ENCODE measurements around the gene SETD2.

Gene SETD2

DNA sequence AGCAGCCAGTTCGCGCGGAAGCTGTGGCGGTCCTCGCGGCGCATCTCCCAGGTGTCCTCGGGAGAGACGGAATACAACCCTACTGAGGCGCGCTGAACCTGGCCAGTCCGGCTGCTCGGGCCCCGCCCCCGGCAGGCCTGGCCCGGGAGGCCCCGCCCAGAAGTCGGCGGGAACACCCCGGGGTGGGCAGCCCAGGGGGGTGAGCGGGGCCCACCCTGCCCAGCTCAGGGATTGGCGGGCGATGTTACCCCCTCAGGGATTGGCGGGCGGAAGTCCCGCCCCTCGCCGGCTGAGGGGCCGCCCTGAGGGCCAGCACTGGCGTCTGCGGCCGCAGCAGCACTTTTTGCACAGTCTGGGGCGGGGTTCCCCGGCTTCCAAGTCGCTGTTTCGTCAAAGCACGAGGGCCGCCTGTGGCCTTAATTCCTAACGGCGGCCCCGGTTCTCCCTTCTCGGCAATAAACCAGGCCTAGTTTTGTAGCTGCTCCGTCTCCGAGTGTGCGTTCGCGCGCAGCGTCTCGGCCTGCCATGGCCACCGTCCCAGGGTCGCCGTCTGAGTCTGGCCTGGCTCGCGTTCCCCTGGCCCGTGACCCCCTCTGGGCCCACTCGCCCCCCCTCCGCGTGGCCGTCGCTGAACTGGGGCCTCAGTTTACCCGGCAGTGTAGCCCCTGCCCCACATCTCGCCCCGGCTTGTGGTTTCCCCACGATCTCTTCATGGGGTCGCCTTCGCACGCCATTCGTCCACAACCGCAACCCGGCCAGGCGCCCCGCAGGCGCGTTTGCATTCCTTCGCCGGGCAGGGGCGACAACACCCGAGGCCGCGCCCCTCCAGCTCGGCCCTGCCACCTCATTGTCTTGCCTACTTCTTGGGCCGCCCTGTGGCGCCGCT is 154.4 kb downstream of the SETD2 start:
- Mint-ChIP-seq H3K9me3 (no peaks in the 10 kb centered on the region), H3K4me3 (no peak overlapping the region)

DNA sequence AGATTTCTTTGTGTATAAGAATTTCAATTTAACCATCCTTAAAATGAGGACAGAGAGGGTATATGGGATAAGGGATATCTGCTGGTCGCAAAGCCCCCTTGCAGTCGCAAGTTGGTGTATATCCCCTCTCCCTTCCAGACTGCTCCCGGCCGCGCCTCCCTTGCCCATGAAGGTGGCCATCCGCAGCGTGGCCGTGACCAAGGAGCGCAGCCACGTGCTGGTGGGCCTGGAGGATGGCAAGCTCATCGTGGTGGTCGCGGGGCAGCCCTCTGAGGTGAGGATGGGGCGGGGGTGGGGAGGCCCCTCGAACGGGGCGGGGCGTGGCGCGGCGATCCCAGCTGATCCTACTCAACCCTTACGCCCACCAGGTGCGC is 155.1 kb downstream of the SETD2 start:
- Mint-ChIP-seq H3K27me3 (ENCODE audit: low read depth) (no peaks in the 10 kb centered on the region), H3K36me3 (ENCODE audit: low read depth) (peaks cover 35% of the 10 kb centered on the region), H3K9me3 (no peaks in the 10 kb centered on the region), H3K4me1 (ENCODE audit: low read depth) (peaks cover 10% of the 10 kb centered on the region), H3K4me3 (no peak overlapping the region), H3K27ac (no peak overlapping the region)

More for the DNA sequence above, 154.4 kb downstream of the SETD2 start:
- peaks cover 10% of the 10 kb centered on the region for H3K4me1 Mint-ChIP-seq (ENCODE audit: low read depth)
- peaks cover 37% of the 10 kb centered on the region for H3K36me3 Mint-ChIP-seq (ENCODE audit: low read depth)
- no peaks in the 10 kb centered on the region for H3K27me3 Mint-ChIP-seq (ENCODE audit: low read depth)
- peak overlapping the region; percentile 31 for H3K27ac Mint-ChIP-seq

DNA sequence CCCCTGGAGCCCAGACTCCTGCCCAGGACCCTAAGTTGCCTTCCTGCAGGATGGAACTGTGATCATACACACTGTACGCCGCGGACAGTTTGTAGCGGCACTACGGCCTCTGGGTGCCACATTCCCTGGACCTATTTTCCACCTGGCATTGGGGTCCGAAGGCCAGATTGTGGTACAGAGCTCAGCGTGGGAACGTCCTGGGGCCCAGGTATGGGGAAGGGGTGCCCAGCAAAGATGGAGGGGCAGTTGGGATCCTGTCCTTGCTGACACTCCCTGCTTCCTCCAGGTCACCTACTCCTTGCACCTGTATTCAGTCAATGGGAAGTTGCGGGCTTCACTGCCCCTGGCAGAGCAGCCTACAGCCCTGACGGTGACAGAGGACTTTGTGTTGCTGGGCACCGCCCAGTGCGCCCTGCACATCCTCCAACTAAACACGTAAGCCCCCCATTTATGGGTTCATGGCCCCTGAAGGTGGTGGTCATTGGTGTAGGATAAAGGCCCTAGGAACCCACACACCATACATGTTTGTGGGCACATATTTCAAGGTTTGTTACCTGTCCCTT is 155.6 kb downstream of the SETD2 start:
- H3K27ac Mint-ChIP-seq = no peak overlapping the region
- peaks cover 36% of the 10 kb centered on the region for H3K36me3 Mint-ChIP-seq (ENCODE audit: low read depth)
- H3K4me3 Mint-ChIP-seq = no peak overlapping the region
- H3K9me3 Mint-ChIP-seq = no peaks in the 10 kb centered on the region
- H3K27me3 Mint-ChIP-seq (ENCODE audit: low read depth) = no peaks in the 10 kb centered on the region
- peaks cover 10% of the 10 kb centered on the region for H3K4me1 Mint-ChIP-seq (ENCODE audit: low read depth)

DNA sequence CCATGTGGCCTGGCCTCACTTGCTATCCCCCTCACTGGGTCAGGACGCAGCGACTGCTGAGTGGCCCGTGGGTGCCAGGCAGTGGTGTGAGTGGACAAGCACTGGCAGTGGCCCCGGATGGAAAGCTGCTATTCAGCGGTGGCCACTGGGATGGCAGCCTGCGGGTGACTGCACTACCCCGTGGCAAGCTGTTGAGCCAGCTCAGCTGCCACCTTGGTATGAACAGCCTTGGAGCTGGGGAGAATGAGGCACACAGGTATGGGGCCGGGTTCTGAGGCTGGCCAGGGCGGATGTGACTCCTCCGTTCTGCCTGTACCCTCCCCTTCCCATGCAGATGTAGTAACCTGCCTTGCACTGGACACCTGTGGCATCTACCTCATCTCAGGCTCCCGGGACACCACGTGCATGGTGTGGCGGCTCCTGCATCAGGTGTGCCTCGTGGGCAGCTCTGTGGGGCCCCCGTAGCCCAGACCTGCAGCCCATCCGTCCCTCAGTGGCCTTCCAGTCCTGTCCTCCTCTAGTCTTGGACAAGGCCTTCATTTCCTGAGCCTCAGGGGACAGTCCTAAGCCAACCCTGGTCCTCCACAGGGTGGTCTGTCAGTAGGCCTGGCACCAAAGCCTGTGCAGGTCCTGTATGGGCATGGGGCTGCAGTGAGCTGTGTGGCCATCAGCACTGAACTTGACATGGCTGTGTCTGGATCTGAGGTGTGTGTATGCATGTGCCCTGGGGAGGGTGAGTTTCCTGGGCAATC is 156.3 kb downstream of the SETD2 start:
- H3K27me3 Mint-ChIP-seq (ENCODE audit: low read depth) = no peaks in the 10 kb centered on the region
- no peaks in the 10 kb centered on the region for H3K9me3 Mint-ChIP-seq
- peaks cover 10% of the 10 kb centered on the region for H3K4me1 Mint-ChIP-seq (ENCODE audit: low read depth)
- H3K27ac Mint-ChIP-seq = no peak overlapping the region
- H3K4me3 Mint-ChIP-seq = no peak overlapping the region
- peaks cover 40% of the 10 kb centered on the region for H3K36me3 Mint-ChIP-seq (ENCODE audit: low read depth)

DNA sequence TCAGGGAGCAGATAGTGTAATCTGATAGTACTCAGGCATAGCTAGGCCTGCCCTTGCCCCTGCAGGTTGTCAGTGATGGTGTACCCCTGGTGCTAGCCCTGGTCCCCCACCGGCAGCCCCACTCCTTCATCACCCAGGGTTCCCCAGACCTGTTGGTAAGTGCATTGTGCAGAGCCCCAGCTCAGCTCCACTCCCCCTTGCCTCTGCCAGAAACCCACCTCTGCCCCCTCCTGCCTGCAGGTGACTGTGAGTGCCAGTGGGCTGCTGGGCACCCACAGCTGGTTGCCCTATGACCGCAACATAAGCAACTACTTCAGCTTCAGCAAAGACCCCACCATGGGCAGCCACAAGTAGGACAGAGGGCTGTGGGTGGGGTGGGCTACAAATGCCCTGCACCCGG is 156.9 kb downstream of the SETD2 start:
- H3K9me3 Mint-ChIP-seq = no peaks in the 10 kb centered on the region
- no peaks in the 10 kb centered on the region for H3K27me3 Mint-ChIP-seq (ENCODE audit: low read depth)
- no peak overlapping the region for H3K4me3 Mint-ChIP-seq
- peaks cover 11% of the 10 kb centered on the region for H3K4me1 Mint-ChIP-seq (ENCODE audit: low read depth)
- peaks cover 45% of the 10 kb centered on the region for H3K36me3 Mint-ChIP-seq (ENCODE audit: low read depth)
- H3K27ac Mint-ChIP-seq = no peak overlapping the region

DNA sequence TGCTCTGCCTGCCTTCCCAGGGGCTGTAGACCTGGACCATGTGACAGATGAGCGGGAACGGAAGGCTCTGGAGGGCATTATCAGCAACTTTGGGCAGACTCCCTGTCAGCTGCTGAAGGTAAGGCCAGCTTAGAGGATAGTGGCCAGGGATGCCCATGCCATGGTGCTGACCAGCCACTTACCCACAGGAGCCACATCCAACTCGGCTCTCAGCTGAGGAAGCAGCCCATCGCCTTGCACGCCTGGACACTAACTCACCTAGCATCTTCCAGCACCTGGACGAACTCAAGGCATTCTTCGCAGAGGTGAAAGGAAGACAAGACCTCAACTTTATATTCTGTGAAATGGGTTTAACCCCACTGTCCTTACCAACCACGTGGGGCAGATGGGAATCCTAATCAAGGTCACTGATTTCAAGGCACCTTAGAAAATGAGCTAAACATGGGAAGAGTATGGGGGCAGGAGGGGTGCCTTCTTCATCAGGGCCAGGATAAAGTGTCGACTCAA is 157.7 kb downstream of the SETD2 start:
- no peak overlapping the region for H3K27ac Mint-ChIP-seq
- H3K27me3 Mint-ChIP-seq (ENCODE audit: low read depth) = no peaks in the 10 kb centered on the region
- no peaks in the 10 kb centered on the region for H3K9me3 Mint-ChIP-seq
- H3K36me3 Mint-ChIP-seq (ENCODE audit: low read depth) = peaks cover 41% of the 10 kb centered on the region
- H3K4me3 Mint-ChIP-seq = no peak overlapping the region
- H3K4me1 Mint-ChIP-seq (ENCODE audit: low read depth) = peaks cover 5% of the 10 kb centered on the region

DNA sequence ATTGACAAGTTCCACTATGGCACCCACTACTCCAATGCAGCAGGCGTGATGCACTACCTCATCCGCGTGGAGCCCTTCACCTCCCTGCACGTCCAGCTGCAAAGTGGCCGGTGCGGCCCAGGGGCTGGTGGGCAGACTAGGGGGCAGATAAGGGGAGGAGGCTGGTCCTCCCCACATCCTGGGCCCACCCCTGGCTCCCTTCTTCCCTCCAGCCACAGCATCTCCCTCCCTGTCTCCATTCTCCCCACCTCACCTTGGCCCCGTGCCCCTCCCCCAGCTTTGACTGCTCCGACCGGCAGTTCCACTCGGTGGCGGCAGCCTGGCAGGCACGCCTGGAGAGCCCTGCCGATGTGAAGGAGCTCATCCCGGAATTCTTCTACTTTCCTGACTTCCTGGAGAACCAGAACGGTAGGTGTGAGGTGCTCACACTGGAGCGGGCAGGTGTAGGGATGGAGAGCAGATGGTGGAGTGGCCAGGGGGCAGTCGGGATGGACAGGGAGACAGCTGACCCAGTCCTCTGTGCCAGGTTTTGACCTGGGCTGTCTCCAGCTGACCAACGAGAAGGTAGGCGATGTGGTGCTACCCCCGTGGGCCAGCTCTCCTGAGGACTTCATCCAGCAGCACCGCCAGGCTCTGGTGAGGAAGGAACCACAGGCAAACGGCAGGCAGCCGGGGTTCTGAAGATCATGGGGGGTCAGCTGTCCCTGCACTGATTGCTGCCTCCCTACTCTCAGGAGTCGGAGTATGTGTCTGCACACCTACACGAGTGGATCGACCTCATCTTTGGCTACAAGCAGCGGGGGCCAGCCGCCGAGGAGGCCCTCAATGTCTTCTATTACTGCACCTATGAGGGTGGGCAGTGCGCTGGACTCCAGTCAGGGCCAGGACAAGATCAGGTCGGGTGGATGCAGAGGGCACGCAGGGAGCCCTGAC is 158.4 kb downstream of the SETD2 start:
- Mint-ChIP-seq H3K9me3 (no peaks in the 10 kb centered on the region), H3K4me3 (no peak overlapping the region), H3K27me3 (ENCODE audit: low read depth) (no peaks in the 10 kb centered on the region), H3K36me3 (ENCODE audit: low read depth) (peaks cover 42% of the 10 kb centered on the region), H3K27ac (no peak overlapping the region), H3K4me1 (ENCODE audit: low read depth) (peaks cover 7% of the 10 kb centered on the region)

DNA sequence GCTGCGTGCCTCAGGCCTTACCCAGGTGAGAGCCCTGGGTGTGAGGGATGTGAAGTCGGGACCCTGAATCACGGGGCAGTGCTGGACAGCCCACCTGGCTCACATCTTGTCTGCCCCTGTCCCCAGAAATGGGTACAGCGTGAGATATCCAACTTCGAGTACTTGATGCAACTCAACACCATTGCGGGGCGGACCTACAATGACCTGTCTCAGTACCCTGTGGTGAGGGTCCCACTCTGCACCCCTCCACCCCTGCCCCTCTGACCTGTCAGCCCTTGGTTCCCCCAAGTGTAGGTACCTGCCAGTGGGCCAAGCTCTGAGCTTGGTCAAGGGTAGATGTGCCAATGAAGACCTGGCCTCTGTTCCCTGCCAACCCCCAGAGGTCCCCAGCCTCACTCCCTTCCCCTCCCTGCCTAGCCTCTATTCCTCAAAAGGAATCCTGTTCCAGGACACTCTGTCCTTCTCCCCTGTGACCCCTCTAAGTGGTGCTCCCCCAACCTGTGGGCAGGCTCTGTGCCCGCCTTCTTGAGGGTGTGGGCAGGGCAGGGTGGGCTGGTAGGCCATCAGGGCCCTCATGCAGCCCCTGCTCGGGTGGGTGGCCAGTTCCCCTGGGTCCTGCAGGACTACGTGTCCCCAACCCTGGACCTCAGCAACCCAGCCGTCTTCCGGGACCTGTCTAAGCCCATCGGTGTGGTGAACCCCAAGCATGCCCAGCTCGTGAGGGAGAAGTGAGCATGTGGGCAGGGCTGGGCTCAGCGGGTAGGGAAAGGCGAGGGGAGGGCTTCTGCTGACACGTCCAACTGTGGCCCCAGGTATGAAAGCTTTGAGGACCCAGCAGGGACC is 159.3 kb downstream of the SETD2 start:
- no peaks in the 10 kb centered on the region for H3K9me3 Mint-ChIP-seq
- H3K4me3 Mint-ChIP-seq = no peak overlapping the region
- peaks cover 44% of the 10 kb centered on the region for H3K36me3 Mint-ChIP-seq (ENCODE audit: low read depth)
- no peaks in the 10 kb centered on the region for H3K27me3 Mint-ChIP-seq (ENCODE audit: low read depth)
- no peak overlapping the region for H3K27ac Mint-ChIP-seq
- H3K4me1 Mint-ChIP-seq (ENCODE audit: low read depth) = peaks cover 7% of the 10 kb centered on the region

DNA sequence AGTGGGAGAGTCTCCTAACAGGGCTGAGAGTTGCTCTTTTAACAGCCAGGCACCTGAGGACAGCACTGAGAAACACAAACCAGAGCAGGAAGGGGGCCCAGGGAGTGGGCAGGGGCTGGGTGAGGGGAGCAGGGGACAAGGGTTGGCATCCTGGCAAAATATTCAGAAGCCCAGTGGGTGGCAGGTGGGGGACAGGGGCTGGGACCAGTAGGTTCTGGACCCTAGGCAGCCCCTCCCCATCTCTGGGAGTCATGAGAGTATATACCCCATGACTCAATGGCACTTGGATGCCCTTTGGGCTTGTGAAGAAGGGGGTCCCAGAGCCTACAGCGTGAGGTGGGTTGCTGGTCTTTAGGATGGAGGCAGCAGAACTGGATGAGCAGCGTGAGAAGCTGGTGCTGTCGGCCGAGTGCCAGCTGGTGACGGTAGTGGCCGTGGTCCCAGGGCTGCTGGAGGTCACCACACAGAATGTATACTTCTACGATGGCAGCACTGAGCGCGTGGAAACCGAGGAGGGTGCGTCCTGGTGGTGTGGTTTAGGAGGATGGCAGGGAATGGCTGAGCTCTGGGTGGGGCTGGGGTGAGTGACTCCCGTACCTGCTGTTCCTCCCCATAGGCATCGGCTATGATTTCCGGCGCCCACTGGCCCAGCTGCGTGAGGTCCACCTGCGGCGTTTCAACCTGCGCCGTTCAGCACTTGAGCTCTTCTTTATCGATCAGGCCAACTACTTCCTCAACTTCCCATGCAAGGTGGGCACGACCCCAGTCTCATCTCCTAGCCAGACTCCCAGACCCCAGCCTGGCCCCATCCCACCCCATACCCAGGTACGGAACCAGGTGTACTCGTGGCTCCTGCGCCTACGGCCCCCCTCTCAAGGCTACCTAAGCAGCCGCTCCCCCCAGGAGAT is 160.2 kb downstream of the SETD2 start:
- Mint-ChIP-seq H3K27me3 (ENCODE audit: low read depth) (no peaks in the 10 kb centered on the region), H3K4me3 (no peak overlapping the region), H3K9me3 (no peaks in the 10 kb centered on the region), H3K36me3 (ENCODE audit: low read depth) (peaks cover 44% of the 10 kb centered on the region), H3K27ac (no peak overlapping the region), H3K4me1 (ENCODE audit: low read depth) (peaks cover 7% of the 10 kb centered on the region)

DNA sequence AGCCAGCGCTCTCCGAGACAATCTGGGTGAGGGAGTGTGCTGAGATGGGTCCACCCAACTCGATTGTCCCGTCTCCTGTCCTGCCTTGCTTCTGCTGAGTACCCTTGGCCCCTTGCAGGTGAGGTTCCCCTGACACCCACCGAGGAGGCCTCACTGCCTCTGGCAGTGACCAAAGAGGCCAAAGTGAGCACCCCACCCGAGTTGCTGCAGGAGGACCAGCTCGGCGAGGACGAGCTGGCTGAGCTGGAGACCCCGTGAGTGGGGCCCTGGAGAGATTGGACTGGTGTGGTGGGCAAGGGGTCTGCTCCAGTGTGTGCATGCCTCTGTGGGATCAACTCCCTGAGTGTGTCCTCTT is 160.9 kb downstream of the SETD2 start:
- H3K36me3 Mint-ChIP-seq (ENCODE audit: low read depth) = peaks cover 49% of the 10 kb centered on the region
- H3K27ac Mint-ChIP-seq = no peak overlapping the region
- H3K9me3 Mint-ChIP-seq = no peaks in the 10 kb centered on the region
- H3K4me3 Mint-ChIP-seq = no peak overlapping the region
- H3K27me3 Mint-ChIP-seq (ENCODE audit: low read depth) = no peaks in the 10 kb centered on the region
- peaks cover 8% of the 10 kb centered on the region for H3K4me1 Mint-ChIP-seq (ENCODE audit: low read depth)

DNA sequence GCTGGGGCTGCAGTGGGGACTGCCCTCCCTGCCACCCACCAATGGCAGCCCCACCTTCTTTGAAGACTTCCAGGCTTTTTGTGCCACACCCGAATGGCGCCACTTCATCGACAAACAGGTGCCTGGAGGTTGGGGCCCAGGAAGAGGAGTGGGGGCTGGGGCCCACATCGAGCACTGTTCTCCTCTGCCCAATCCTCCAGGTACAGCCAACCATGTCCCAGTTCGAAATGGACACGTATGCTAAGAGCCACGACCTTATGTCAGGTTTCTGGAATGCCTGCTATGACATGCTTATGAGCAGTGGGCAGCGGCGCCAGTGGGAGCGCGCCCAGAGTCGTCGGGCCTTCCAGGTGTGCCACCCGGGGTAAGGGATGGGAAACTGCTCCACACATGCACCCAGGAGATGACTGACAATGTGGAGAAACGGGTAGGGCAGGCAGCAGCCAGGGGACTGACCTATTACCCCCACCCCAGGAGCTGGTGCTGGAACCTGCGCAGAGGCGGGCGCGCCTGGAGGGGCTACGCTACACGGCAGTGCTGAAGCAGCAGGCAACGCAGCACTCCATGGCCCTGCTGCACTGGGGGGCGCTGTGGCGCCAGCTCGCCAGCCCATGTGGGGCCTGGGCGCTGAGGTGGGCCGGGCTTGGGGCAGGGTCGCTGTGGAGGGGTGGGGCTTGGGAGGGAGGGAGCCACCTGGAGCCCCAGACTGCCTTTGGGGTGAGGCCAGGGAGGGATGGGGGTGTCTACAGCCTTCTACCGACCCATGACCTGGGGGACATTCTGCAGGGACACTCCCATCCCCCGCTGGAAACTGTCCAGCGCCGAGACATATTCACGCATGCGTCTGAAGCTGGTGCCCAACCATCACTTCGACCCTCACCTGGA is 161.5 kb downstream of the SETD2 start:
- Mint-ChIP-seq H3K27me3 (ENCODE audit: low read depth) (no peaks in the 10 kb centered on the region), H3K4me3 (no peak overlapping the region), H3K4me1 (ENCODE audit: low read depth) (peaks cover 8% of the 10 kb centered on the region), H3K27ac (no peak overlapping the region), H3K9me3 (no peaks in the 10 kb centered on the region), H3K36me3 (ENCODE audit: low read depth) (peaks cover 49% of the 10 kb centered on the region)

DNA sequence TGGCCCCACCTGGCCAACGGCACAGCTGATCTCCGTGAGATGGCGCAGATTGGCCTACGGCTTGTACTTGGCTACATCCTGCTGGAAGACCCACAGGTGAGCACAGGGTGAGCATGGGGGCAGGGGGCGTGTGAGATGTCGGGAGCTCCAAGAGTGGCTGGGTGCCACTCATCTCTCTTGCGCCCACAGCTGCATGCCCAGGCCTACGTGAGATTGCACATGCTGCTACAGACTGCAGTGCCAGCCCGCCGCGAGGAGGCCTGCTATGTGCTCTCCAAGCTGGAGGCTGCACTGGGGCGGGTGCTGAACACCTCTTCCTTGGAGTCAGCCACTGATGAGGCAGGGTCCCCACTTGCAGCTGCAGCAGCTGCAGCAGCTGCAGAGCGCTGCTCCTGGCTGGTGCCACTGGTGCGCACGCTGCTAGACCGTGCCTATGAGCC is 162.2 kb downstream of the SETD2 start:
- no peaks in the 10 kb centered on the region for H3K27me3 Mint-ChIP-seq (ENCODE audit: low read depth)
- H3K36me3 Mint-ChIP-seq (ENCODE audit: low read depth) = peaks cover 51% of the 10 kb centered on the region
- H3K9me3 Mint-ChIP-seq = no peaks in the 10 kb centered on the region
- H3K4me1 Mint-ChIP-seq (ENCODE audit: low read depth) = peaks cover 10% of the 10 kb centered on the region
- H3K4me3 Mint-ChIP-seq = no peak overlapping the region
- H3K27ac Mint-ChIP-seq = no peak overlapping the region
